NT2/D1 (cell line): ENCODE data around the gene C11orf68.

ENCODE experiments used
- DNase-seq: peaks from one replicate; pipeline ENCODE4 v3.0.0-alpha.2; 2011; ENCODE audit warnings: low read depth, low spot score
- H3K27me3 ChIP-seq: 2 replicates; pipeline ENCODE4 v1.6.0; 2011; ENCODE audit warnings: mild to moderate bottlenecking; ENCODE audit not compliant: insufficient read length, insufficient read depth
- H3K36me3 ChIP-seq: 2 replicates; pipeline ENCODE4 v1.6.1; 2011; ENCODE audit warnings: mild to moderate bottlenecking, low read length, mixed read lengths; ENCODE audit not compliant: insufficient read depth, insufficient read length
- H3K4me1 ChIP-seq: 2 replicates; pipeline ENCODE4 v1.5.1; 2011; ENCODE audit not compliant: insufficient read depth, insufficient read length
- H3K4me3 ChIP-seq: 2 replicates; pipeline ENCODE4 v1.5.1; 2011; ENCODE audit warnings: low read depth; ENCODE audit not compliant: insufficient read length
- H3K9ac ChIP-seq: 2 replicates; pipeline ENCODE4 v1.6.0; 2011; ENCODE audit warnings: low read depth; ENCODE audit not compliant: insufficient read length
- H3K9me3 ChIP-seq: 2 replicates; pipeline ENCODE4 v1.5.1; 2011; ENCODE audit warnings: mild to moderate bottlenecking, low read length; ENCODE audit not compliant: insufficient read depth
- SUZ12 ChIP-seq: IDR thresholded peaks from 2 replicates; pipeline ENCODE4 v1.6.1; 2011; ENCODE audit not compliant: insufficient read length, insufficient read depth; ENCODE audit errors: extremely low read depth
- YY1 ChIP-seq: IDR thresholded peaks from 2 replicates; pipeline ENCODE4 v1.6.1; 2011; ENCODE audit not compliant: insufficient read length, insufficient read depth
- ZNF274 ChIP-seq: IDR thresholded peaks from 2 replicates; pipeline ENCODE4 v1.6.1; 2011; ENCODE audit warnings: mild to moderate bottlenecking, low read depth, low read length

Gene C11orf68

GRCh38 chr11:65927904-65928397 lies 9.1 kb upstream of the C11orf68 start:
- H3K9me3 ChIP-seq, result no peaks in the 10 kb centered on the region
- no peak overlapping the region for H3K4me3 ChIP-seq
- no peak for DNase-seq
- peak overlapping the region; percentile 33 for H3K9ac ChIP-seq
- TF ChIP-seq ZNF274, result no peak
- no peak for TF ChIP-seq YY1
- TF ChIP-seq SUZ12, result no peak
- peaks cover 11% of the 10 kb centered on the region for H3K4me1 ChIP-seq
- no peaks in the 10 kb centered on the region for H3K27me3 ChIP-seq
- H3K36me3 ChIP-seq, result peaks cover 18% of the 10 kb centered on the region

DNA sequence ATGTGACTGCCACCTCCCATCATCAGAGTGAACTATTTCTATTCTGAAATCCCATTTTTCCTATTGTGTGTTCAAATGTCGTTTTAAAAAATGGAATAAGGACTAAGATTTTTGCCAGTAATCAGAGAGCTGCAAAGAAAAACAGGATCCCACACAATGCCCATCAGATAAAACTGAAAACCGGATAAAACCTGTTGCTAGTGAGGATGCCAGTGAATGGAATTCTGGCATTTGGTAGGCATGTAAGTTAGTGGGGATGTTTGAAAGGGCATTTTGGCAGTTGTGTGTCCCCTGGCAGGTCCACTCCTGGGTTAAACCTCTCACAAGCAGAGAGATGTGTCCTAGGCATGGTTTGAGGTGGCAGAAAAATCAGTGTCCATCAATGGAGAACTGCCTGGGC lies 6.5 kb upstream of the C11orf68 start:
- H3K36me3 ChIP-seq, result peaks cover 41% of the 10 kb centered on the region
- no peak overlapping the region for H3K4me3 ChIP-seq
- H3K9me3 ChIP-seq, result no peaks in the 10 kb centered on the region
- peaks cover 17% of the 10 kb centered on the region for H3K4me1 ChIP-seq
- TF ChIP-seq ZNF274 (no peak), SUZ12 (no peak), YY1 (no peak)
- peaks cover 4% of the 10 kb centered on the region for H3K27me3 ChIP-seq
- no peak overlapping the region for H3K9ac ChIP-seq
- DNase-seq, result no peak

DNA sequence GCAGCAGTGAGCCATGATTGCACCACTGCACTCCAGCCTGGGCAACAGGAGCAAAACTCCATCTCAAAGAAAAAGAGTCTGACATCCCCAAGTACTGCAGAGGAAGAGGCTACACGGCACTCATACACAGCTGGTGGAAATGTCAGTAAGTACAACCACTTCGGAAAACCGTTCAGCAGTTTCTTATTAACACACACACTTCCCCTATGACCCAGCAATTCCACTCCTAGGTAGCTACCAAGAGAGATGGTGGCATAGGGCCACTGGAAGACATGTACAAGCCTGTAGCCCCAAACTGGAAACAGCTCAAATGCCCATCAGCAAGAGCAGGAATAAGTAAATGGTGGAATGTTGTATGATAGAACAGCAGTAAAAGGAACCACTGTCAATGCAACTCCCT lies 3.7 kb upstream of the C11orf68 start:
- TF ChIP-seq ZNF274, result no peak
- no peak for TF ChIP-seq YY1
- H3K27me3 ChIP-seq, result peaks cover 6% of the 10 kb centered on the region
- no peaks in the 10 kb centered on the region for H3K9me3 ChIP-seq
- no peak overlapping the region for H3K9ac ChIP-seq
- H3K4me3 ChIP-seq, result no peak overlapping the region
- no peak for DNase-seq
- peaks cover 20% of the 10 kb centered on the region for H3K4me1 ChIP-seq
- peaks cover 51% of the 10 kb centered on the region for H3K36me3 ChIP-seq

DNA sequence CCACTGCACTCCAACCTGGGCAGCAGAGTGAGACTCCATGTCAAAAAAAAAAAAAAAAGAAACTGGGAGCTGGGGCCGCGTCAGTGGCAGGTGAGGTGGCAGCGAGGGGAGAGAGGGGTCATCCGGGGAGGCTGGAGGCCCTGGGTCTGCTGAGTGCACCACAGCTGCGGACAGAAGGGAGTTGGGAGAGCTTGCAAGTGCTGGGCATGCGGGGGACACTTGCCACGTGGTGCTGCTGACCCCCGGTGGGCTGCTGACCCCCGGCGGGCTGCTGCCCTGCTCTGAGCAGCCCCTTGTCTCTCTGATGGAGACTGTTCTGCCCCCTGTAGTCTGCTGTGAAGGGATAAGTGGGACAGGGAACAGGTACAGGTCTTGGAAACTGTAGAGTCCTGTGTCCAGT lies 3.0 kb upstream of the C11orf68 start:
- Histone ChIP-seq H3K9me3 (no peaks in the 10 kb centered on the region), H3K4me3 (no peak overlapping the region), H3K36me3 (peaks cover 58% of the 10 kb centered on the region), H3K4me1 (peaks cover 25% of the 10 kb centered on the region), H3K27me3 (peaks cover 6% of the 10 kb centered on the region), H3K9ac (no peak overlapping the region)
- DNase-seq, result no peak
- no peak for TF ChIP-seq ZNF274
- no peak for TF ChIP-seq SUZ12
- no peak for TF ChIP-seq YY1

DNA sequence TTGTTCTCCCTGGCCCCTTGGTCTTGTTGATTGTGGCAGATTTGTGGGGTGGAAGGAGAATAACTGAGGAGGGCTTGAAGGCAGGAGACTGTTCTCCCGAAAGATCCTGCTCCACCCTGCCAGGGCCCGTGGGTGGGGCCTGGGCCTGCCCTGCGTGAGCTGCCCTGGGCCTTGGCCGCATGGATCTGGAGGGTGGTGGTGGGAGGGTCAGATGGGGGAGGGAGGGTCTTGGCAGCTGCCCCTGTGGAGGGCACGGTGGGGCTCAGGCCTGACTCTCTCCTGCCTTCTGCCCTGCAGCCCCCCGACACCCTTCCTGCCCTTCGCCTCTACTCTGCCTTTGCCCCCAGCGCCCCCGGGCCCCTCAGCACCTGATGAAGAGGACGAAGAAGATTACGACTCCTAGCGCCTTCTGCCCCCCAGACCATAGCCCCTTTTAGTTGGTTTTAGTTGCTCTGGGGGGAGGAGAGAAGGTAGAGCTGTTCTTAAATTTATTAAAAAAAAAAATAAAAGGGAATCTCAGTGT lies 2.2 kb upstream of the C11orf68 start:
- H3K9ac ChIP-seq, result peak overlapping the region; percentile 9
- peaks cover 60% of the 10 kb centered on the region for H3K36me3 ChIP-seq
- no peak for TF ChIP-seq YY1
- no peak for TF ChIP-seq SUZ12
- no peak for TF ChIP-seq ZNF274
- DNase-seq, result no peak
- peaks cover 6% of the 10 kb centered on the region for H3K27me3 ChIP-seq
- H3K9me3 ChIP-seq, result no peaks in the 10 kb centered on the region
- peaks cover 31% of the 10 kb centered on the region for H3K4me1 ChIP-seq
- no peak overlapping the region for H3K4me3 ChIP-seq

DNA sequence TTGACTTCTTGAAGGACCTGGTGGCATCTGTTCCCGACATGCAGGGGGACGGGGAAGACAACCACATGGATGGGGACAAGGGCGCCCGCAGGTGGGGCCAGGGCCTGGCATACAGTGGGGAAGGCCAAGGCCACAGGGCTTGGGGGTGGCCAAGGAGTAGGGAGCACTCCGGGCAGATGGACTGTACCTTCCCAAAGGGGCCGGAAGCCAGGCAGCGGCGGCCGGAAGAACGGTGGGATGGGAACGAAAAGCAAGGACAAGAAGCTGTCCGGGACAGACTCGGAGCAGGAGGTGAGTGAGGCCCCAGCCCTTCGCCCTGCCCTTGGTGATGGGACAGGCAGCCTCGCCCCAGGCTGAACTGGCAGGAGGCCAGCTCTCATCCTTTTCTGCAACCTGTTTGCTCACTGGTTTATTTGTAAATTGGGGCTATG lies 1.5 kb upstream of the C11orf68 start:
- Histone ChIP-seq H3K4me1 (peaks cover 36% of the 10 kb centered on the region), H3K4me3 (peak overlapping the region; percentile 78), H3K9ac (peak overlapping the region; percentile 78), H3K27me3 (peaks cover 6% of the 10 kb centered on the region), H3K36me3 (peaks cover 60% of the 10 kb centered on the region), H3K9me3 (no peaks in the 10 kb centered on the region)
- no peak for DNase-seq
- no peak for TF ChIP-seq SUZ12
- TF ChIP-seq ZNF274, result no peak
- no peak for TF ChIP-seq YY1

DNA sequence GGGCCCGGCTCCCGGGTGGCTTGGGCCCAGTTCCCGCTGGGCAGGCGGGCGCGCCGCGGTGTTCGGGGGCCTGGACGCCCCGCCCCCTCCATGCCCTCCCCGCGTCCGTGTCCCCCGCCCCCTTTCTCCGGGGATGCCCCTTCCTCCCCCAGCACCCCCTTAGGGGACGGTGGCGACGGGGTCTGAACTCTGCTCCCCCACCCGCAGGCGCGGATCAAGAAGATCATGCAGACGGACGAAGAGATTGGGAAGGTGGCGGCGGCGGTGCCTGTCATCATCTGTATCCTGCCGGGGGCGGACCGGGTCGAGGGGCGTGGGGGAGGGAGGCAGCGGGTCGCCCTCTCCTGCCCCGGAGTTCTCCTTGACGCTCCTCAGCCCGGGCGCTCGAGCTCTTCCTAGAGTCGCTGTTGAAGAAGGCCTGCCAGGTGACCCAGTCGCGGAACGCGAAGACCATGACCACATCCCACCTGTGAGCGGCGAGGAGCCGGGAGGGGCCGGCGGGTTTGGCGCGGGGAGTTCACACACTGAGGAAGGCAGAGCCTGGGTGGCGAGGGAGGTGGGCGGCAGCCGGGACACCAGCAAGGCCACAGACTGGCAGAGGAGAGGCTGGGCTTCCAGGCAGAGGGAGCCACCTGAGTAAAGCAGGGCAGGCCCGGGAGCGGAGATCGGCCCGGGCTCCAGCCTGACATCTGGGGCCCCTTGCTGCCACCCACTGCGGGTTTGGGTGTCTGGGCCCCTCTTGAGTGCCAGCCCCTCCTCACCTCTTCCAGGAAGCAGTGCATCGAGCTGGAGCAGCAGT lies 910 bp upstream of the C11orf68 start:
- no peak for DNase-seq
- TF ChIP-seq ZNF274 (no peak), YY1 (no peak), SUZ12 (no peak)
- Histone ChIP-seq H3K9me3 (no peaks in the 10 kb centered on the region), H3K27me3 (peaks cover 6% of the 10 kb centered on the region), H3K4me3 (peak overlapping the region; percentile 78), H3K36me3 (peaks cover 55% of the 10 kb centered on the region), H3K4me1 (peaks cover 39% of the 10 kb centered on the region), H3K9ac (peak overlapping the region; percentile 78)
